ENCODE data around the gene TMX4.
"Not testable (repeated sequence)": the region's sequence is repeated elsewhere in the genome, so short reads cannot be mapped to it uniquely, and the experiment has no call there.

The TMX4 gene

DNA sequence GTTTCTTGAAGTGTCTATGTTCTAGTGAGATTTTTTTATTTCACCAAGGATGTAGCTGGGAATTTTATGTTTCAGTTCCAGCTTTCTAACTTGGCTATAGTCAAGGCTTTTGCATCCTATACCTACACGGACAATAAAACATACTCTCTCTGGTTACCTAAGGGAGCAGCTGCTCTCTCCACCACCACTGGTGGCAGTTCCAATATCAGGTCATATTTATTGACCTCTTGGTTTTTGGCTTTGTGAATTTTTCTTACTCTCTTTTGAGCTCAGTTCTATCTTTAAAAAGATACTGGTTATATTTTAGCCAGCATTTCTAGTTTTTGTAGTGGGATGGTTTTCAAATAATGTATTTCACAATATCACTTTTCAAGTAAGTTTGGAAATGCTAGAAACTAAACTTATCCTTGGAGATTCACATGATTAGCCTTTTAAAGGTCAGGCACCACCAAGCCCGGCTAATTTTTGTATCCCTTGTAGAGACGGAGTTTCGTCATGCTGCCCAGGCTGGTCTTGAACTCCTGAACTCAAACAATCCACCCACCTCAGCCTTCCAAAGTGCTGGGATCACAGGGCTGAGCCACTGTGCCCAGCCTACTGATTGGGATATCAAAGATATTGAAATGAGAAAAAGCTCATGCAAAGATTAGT, 44.7 kb downstream of the TMX4 start:
- Histone ChIP-seq H3K4me3 (ENCODE audit: low read depth, low read length) (no peak overlapping the region), H3K4me1 (no peaks in the 10 kb centered on the region), H3K9me3 (no peaks in the 10 kb centered on the region), H3K27me3 (no peaks in the 10 kb centered on the region), H3K36me3 (no peaks in the 10 kb centered on the region; the same call in 1 of the 2 replicates)
- DNase-seq: no peak
- TF ChIP-seq CTCF (IDR thresholded peaks at IDR 0.05; ENCODE audit: low read depth, low read length): no peak

DNA sequence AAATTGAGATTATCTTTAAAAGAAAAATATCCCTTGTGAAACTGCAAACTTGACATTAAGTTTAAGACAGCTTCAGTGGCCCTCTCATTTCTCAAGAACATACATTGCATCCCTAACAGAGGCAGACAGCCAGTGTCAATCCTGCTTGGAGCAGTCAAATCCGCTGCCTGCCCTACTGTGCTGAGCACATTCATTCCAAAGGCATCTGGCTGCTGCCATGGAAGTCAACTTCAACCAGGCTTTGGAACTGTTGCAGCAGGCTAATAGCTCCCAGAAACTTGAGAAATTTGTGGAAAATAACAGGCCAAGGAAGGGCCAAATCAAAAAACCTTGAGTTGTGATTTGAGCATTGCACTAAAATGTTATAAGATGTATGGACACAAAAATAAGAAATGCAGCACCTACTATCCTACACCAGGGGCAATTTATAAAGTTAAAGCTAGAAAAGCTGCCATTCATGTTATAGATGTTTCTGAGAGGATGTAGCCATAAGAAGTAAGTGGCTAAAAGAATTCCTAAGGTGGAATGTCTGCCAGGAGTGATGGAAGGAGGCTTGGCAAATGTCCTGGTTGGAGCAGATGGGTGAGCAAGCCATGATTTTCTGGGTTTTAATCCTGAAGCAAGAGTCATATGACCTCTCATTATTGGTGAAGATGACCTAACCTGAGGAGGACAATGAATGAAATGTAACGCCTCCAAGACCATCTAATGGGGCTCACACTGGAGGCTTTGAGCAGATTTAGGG, 47.9 kb downstream of the TMX4 start:
- H3K36me3 ChIP-seq: no peaks in the 10 kb centered on the region
- H3K4me1 ChIP-seq: peaks cover 6% of the 10 kb centered on the region
- no peak for TF ChIP-seq CTCF (IDR thresholded peaks at IDR 0.05; ENCODE audit: low read depth, low read length)
- no peaks in the 10 kb centered on the region for H3K9me3 ChIP-seq
- H3K27me3 ChIP-seq: no peaks in the 10 kb centered on the region
- DNase-seq: no peak
- no peak overlapping the region for H3K4me3 ChIP-seq (ENCODE audit: low read depth, low read length)

- H3K9me3 ChIP-seq: no peaks in the 10 kb centered on the region
- DNase-seq: no peak
- H3K4me1 ChIP-seq: peaks cover 6% of the 10 kb centered on the region
- no peaks in the 10 kb centered on the region for H3K27me3 ChIP-seq
- H3K4me3 ChIP-seq (ENCODE audit: low read depth, low read length): no peak overlapping the region
- TF ChIP-seq CTCF (IDR thresholded peaks at IDR 0.05; ENCODE audit: low read depth, low read length): no peak
- H3K36me3 ChIP-seq: no peaks in the 10 kb centered on the region
These were observed 52.2 kb downstream of the TMX4 start for GRCh38 chr20:7967199-7967844.

GRCh38 chr20:7966176-7966575, 53.4 kb downstream of the TMX4 start:
- peaks cover 6% of the 10 kb centered on the region for H3K4me1 ChIP-seq
- H3K4me3 ChIP-seq (ENCODE audit: low read depth, low read length): no peak overlapping the region; the same call in 1 of the 2 replicates
- H3K9me3 ChIP-seq: no peaks in the 10 kb centered on the region
- H3K27me3 ChIP-seq: no peaks in the 10 kb centered on the region
- peak; percentile 20 for DNase-seq
- no peaks in the 10 kb centered on the region for H3K36me3 ChIP-seq
- no peak for TF ChIP-seq CTCF (IDR thresholded peaks at IDR 0.05; ENCODE audit: low read depth, low read length)

GRCh38 chr20:7959484-7959883, 60.1 kb downstream of the TMX4 start:
- H3K36me3 ChIP-seq: no peaks in the 10 kb centered on the region

DNA sequence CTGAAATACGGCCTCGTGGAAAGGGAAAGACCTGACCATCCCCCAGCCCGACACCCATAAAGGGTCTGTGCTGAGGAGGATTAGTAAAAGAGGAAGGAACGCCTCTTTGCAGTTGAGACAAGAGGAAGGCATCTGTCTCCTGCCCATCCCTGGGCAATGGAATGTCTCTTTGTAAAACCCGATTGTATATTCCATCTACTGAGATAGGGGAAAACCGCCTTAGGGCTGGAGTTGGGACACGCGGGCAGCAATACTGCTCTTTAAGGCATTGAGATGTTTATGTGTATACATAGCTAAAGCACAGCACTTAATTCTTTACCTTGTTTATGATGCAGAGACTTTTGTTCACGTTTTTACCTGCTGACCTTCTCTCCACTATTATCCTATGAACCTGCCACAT, 63.0 kb downstream of the TMX4 start:
- H3K9me3 ChIP-seq; H3K4me1 ChIP-seq; H3K27me3 ChIP-seq; H3K36me3 ChIP-seq; H3K4me3 ChIP-seq (ENCODE audit: low read depth, low read length); DNase-seq: not testable (repeated sequence)

More at GRCh38 chr20:7959484-7959883, 60.1 kb downstream of the TMX4 start:
- no peaks in the 10 kb centered on the region for H3K4me1 ChIP-seq
- H3K4me3 ChIP-seq (ENCODE audit: low read depth, low read length): no peak overlapping the region
- DNase-seq: no peak
- H3K27me3 ChIP-seq: no peaks in the 10 kb centered on the region
- H3K9me3 ChIP-seq: no peaks in the 10 kb centered on the region; the same call in 1 of the 2 replicates
- no peak for TF ChIP-seq CTCF (IDR thresholded peaks at IDR 0.05; ENCODE audit: low read depth, low read length)

Data from BE2C (cell line).